ENCODE measurements around the gene DAP.

DAP gene

GRCh38 chr5:10729320-10730042 is 31.6 kb downstream of the DAP start:
- H3K4me1 ChIP-seq: peaks cover 18% of the 10 kb centered on the region
- H3K9me3 ChIP-seq (ENCODE audit: control insufficient read depth, low read length): no peaks in the 10 kb centered on the region
- no peak overlapping the region for H3K27ac ChIP-seq
- no peak overlapping the region for H2AFZ ChIP-seq
- no peak overlapping the region for H3K9ac ChIP-seq
- no peak overlapping the region for H3K4me3 ChIP-seq (ENCODE audit: low read depth, low read length)
- H3K79me2 ChIP-seq: peaks cover 20% of the 10 kb centered on the region
- no peaks in the 10 kb centered on the region for H3K27me3 ChIP-seq (ENCODE audit: control insufficient read depth, insufficient read depth, low read length)
- no peak for TF ChIP-seq CTCF (IDR thresholded peaks at IDR 0.05)
- no peaks in the 10 kb centered on the region for H3K36me3 ChIP-seq (ENCODE audit: control insufficient read depth, insufficient read depth, low read length)
- no peak overlapping the region for H3K4me2 ChIP-seq (ENCODE audit: low read length)

DNA sequence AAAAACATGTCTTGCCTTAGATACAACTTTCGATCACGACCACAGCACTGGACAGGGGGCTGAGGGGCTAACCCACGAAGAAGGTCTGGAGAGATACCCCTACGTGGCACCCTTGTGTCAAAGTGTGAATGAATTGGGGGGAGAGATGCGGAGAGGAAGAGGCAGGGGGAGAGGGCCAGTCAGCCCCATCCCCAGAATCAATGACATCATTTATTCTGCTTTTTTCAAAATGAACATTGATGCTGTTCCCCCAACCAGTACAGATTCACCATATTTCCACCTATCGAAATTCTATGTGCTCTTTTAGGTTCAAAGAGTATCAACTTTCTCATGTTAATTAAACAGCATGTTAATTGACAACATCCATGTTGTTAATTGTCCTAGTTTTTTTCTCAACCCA is 32.4 kb downstream of the DAP start:
- Histone ChIP-seq H3K27me3 (ENCODE audit: control insufficient read depth, insufficient read depth, low read length) (no peaks in the 10 kb centered on the region), H3K27ac (no peak overlapping the region), H3K4me2 (ENCODE audit: low read length) (no peak overlapping the region), H3K36me3 (ENCODE audit: control insufficient read depth, insufficient read depth, low read length) (no peaks in the 10 kb centered on the region), H3K79me2 (peaks cover 20% of the 10 kb centered on the region), H3K9ac (no peak overlapping the region), H3K9me3 (ENCODE audit: control insufficient read depth, low read length) (no peaks in the 10 kb centered on the region), H2AFZ (no peak overlapping the region), H3K4me3 (ENCODE audit: low read depth, low read length) (no peak overlapping the region), H3K4me1 (peaks cover 10% of the 10 kb centered on the region)
- TF ChIP-seq CTCF (IDR thresholded peaks at IDR 0.05): no peak

- Histone ChIP-seq H3K4me2 (ENCODE audit: low read length) (no peak overlapping the region), H3K27ac (no peak overlapping the region), H3K9me3 (ENCODE audit: control insufficient read depth, low read length) (no peaks in the 10 kb centered on the region), H3K4me1 (peaks cover 4% of the 10 kb centered on the region), H3K79me2 (peaks cover 20% of the 10 kb centered on the region), H3K4me3 (ENCODE audit: low read depth, low read length) (no peak overlapping the region), H3K9ac (no peak overlapping the region), H3K27me3 (ENCODE audit: control insufficient read depth, insufficient read depth, low read length) (no peaks in the 10 kb centered on the region), H2AFZ (no peak overlapping the region), H3K36me3 (ENCODE audit: control insufficient read depth, insufficient read depth, low read length) (no peaks in the 10 kb centered on the region)
- TF ChIP-seq CTCF (IDR thresholded peaks at IDR 0.05): no peak
Measured at GRCh38 chr5:10727861-10728260, 33.2 kb downstream of the DAP start.

DNA sequence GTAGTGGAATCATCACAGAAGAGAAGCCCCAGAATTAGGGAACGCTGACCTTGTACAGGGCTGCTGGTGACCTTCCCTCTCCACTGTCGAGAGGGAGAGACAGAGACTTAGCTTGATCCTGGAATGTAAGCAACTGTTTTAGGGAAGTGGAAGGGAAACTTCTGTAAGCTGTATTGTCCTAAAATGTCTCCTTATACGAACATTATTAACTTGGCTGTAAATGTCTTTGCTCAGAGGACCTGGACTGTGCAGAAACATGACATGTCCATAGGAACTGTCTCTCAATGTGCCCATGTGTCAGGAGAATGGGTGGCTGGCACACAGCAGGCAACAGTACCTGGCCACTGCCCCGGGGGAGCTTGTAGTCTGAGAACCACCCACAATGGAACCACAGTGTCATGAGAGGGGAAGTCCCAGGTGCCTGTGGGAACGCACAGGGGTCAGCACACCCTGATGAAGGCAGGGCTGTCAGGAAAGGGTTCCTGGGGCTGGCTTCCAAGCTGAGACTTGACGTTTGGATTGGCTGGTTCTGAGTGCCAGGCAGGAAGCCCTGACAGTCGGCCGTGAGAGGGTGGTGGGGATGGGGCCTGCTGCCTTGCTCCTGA is 34.0 kb downstream of the DAP start:
- no peak overlapping the region for H3K27ac ChIP-seq
- H3K9me3 ChIP-seq (ENCODE audit: control insufficient read depth, low read length): no peaks in the 10 kb centered on the region
- no peak for TF ChIP-seq CTCF (IDR thresholded peaks at IDR 0.05)
- H3K27me3 ChIP-seq (ENCODE audit: control insufficient read depth, insufficient read depth, low read length): no peaks in the 10 kb centered on the region
- H2AFZ ChIP-seq: no peak overlapping the region
- peaks cover 20% of the 10 kb centered on the region for H3K79me2 ChIP-seq
- peaks cover 4% of the 10 kb centered on the region for H3K4me1 ChIP-seq
- no peak overlapping the region for H3K4me3 ChIP-seq (ENCODE audit: low read depth, low read length)
- H3K36me3 ChIP-seq (ENCODE audit: control insufficient read depth, insufficient read depth, low read length): no peaks in the 10 kb centered on the region
- H3K9ac ChIP-seq: no peak overlapping the region
- H3K4me2 ChIP-seq (ENCODE audit: low read length): no peak overlapping the region

All from parathyroid adenoma (tissue), 2 donors.